Ascending aorta (tissue), 2 donors: ENCODE results near the gene ZNF511. TPM values are rescaled to one million over a fixed set of nuclear protein-coding genes. Genes with fewer than 3 reads are reported as not detected.
A peak's percentile ranks its signal among the peaks of the same experiment; 100 is the strongest.

Experiments used
- DNase-seq, 2 donors: peaks; one replicate each; pipeline ENCODE4 v3.0.0-alpha.2; 2019; ENCODE audit warnings: low spot score in 2 of 2
- H3K27ac ChIP-seq, 2 donors: fragments of 200-600 bp; sonication (generic); one replicate each; pipeline ENCODE4 v1.5.1; 2016 to 2017; ENCODE audit warnings: mild to moderate bottlenecking in 1 of 2
- H3K27me3 ChIP-seq: fragments of 200-600 bp; sonication (generic); one replicate; pipeline ENCODE4 v1.5.1; 2017
- H3K36me3 ChIP-seq, 2 donors: fragments of 200-600 bp; sonication (generic); one replicate each; pipeline ENCODE4 v1.5.1; 2016
- H3K4me1 ChIP-seq, 2 donors: fragments of 200-600 bp; sonication (generic); one replicate each; pipeline ENCODE4 v1.5.1; 2016 to 2017; ENCODE audit warnings: mild to moderate bottlenecking in 1 of 2
- H3K4me3 ChIP-seq, 2 donors: fragments of 200-600 bp; sonication (generic); one replicate each; pipeline ENCODE4 v1.5.1; 2016 to 2017; ENCODE audit warnings: mild to moderate bottlenecking in 1 of 2
- H3K9me3 ChIP-seq, 2 donors: fragments of 200-600 bp; sonication (generic); one replicate each; pipeline ENCODE4 v1.5.1; 2016
- CTCF ChIP-seq, 3 experiments: fragments of 200-600 bp in 2 of 3; fragments of 450-650 bp in 1 of 3; sonication (generic) in 2 of 3; IDR thresholded peaks; one replicate each; pipeline ENCODE4 v1.5.1; 2016 to 2019; ENCODE audit warnings: antibody characterized with exemption in 3 of 3, mild to moderate bottlenecking in 1 of 3, moderate library complexity in 1 of 3
- intact Hi-C: fragments of 100-400 bp; cut with DNase I; formaldehyde crosslinking; loops from one replicate; pipeline ENCODE4 v1.15.1; 2023
- total RNA-seq: library from RNA; depleted of rRNA; stranded (reverse); fragments of >200 nt; gene quantifications from one replicate; pipeline ENCODE4 v1.1.0, GENCODE V29; 2016

The ZNF511 gene
- total RNA-seq, 1 donor from 2014 or later = 51.8 TPM

- Histone ChIP-seq H3K4me1 (peaks cover 6 to 12% of the 10 kb centered on the region in 2 donors), H3K4me3 (no peak overlapping the region), H3K27me3 (no peaks in the 10 kb centered on the region), H3K36me3 (no peaks in the 10 kb centered on the region), H3K27ac (no peak overlapping the region), H3K9me3 (no peaks in the 10 kb centered on the region)
- intact Hi-C loops = no loop called here
- TF ChIP-seq CTCF (IDR thresholded peaks at IDR 0.05) = no peak
- DNase-seq = no peak
Measured at GRCh38 chr10:133354672-133355240, 46.0 kb downstream of the ZNF511 start.

GRCh38 chr10:133355266-133355665 lies 46.6 kb downstream of the ZNF511 start:
- H3K4me3 ChIP-seq = no peak overlapping the region
- H3K9me3 ChIP-seq = no peaks in the 10 kb centered on the region
- no peaks in the 10 kb centered on the region for H3K27me3 ChIP-seq
- no peak for DNase-seq
- no peaks in the 10 kb centered on the region for H3K36me3 ChIP-seq
- H3K27ac ChIP-seq = no peak overlapping the region
- intact Hi-C loops = no loop called here
- no peak for TF ChIP-seq CTCF (IDR thresholded peaks at IDR 0.05)
- H3K4me1 ChIP-seq = peaks cover 6 to 12% of the 10 kb centered on the region in 2 donors

- no peak overlapping the region for H3K27ac ChIP-seq
- no peak for TF ChIP-seq CTCF (IDR thresholded peaks at IDR 0.05)
- H3K27me3 ChIP-seq = no peaks in the 10 kb centered on the region
- no peaks in the 10 kb centered on the region for H3K36me3 ChIP-seq
- H3K4me3 ChIP-seq = no peak overlapping the region
- H3K4me1 ChIP-seq = peaks cover 6 to 12% of the 10 kb centered on the region in 2 donors
- no peak for DNase-seq
- intact Hi-C loops = no loop called here
- H3K9me3 ChIP-seq = no peaks in the 10 kb centered on the region
Measured at GRCh38 chr10:133355991-133356390, 47.3 kb downstream of the ZNF511 start.

GRCh38 chr10:133356549-133357284 lies 48.0 kb downstream of the ZNF511 start:
- DNase-seq = no peak
- Histone ChIP-seq H3K36me3 (no peaks in the 10 kb centered on the region), H3K27ac (no peak overlapping the region), H3K9me3 (no peaks in the 10 kb centered on the region), H3K4me1 (peaks cover 6 to 12% of the 10 kb centered on the region in 2 donors), H3K27me3 (no peaks in the 10 kb centered on the region), H3K4me3 (peak overlapping the region; percentile 72 to 81)
- intact Hi-C loops = no loop called here
- TF ChIP-seq CTCF (IDR thresholded peaks at IDR 0.05) = no peak

- no peaks in the 10 kb centered on the region for H3K9me3 ChIP-seq
- H3K27me3 ChIP-seq = no peaks in the 10 kb centered on the region
- TF ChIP-seq CTCF (IDR thresholded peaks at IDR 0.05) = no peak
- peak in 1 of 2 donors; percentile 79 for DNase-seq
- peak within 1 kb of the TSS; percentile 72 to 81 for H3K4me3 ChIP-seq
- peak within 1 kb of the TSS; percentile 46 for H3K27ac ChIP-seq
- H3K36me3 ChIP-seq = peaks cover 2 to 6% of the 10 kb centered on the region in 2 donors
- peaks cover 6 to 12% of the 10 kb centered on the region in 2 donors for H3K4me1 ChIP-seq
- intact Hi-C loops = loop anchor here (1.0 kb wide), 1 partner anchor 16 kb away; the partner anchor contains the start of gene ECHS1
Measured at GRCh38 chr10:133357285-133358161, 48.8 kb downstream of the ZNF511 start, which contains the start of gene FUOM. Gene FUOM, minus strand, starts transcription at chr10:133358019. Its CDS starts 12 bp downstream, at chr10:133358007.
